ENCODE data around the gene PITPNM2.

Gene PITPNM2

GRCh38 chr12:123149088-123149487, 1.8 kb downstream of the PITPNM2 start:
- no peak for TF ChIP-seq CTCF (IDR thresholded peaks at IDR 0.05; ENCODE audit: low read depth, low read length)
- TF ChIP-seq MYC (IDR thresholded peaks at IDR 0.05; ENCODE audit: low read depth, low read length), result no peak
- TF ChIP-seq, protein P1, sequence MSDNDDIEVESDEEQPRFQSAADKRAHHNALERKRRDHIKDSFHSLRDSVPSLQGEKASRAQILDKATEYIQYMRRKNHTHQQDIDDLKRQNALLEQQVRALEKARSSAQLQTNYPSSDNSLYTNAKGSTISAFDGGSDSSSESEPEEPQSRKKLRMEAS (IDR thresholded peaks at IDR 0.05; ENCODE audit: low read depth, low read length), result no peak
- no peak for TF ChIP-seq POLR2A (IDR thresholded peaks at IDR 0.05; ENCODE audit: extremely low read depth, insufficient read length)
- H3K4me3 ChIP-seq (ENCODE audit: low read depth, low read length), result no peak overlapping the region
- no peak for DNase-seq (ENCODE audit: low read depth)

DNA sequence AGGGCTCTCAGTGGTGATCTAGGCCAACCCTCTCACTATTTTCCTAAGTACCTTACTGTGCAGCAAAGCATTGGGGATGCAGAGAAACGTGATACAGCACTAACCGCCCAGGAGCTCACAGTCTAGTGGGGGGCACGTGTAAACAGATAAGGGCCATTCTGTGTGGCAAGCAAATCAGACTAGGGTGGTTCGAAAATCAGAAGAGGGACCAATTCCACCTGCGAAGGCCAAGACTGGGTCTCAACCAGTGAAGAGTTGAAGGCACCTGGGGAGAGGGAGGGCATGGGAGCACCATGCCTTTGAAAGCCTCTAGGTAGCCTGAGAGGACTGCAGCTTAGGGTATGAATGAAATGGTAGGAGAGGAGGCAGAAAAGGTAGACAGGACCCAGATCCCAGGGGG, 2.2 kb downstream of the PITPNM2 start:
- TF ChIP-seq POLR2A (IDR thresholded peaks at IDR 0.05; ENCODE audit: extremely low read depth, insufficient read length) (no peak), CTCF (IDR thresholded peaks at IDR 0.05; ENCODE audit: low read depth, low read length) (no peak), MYC (IDR thresholded peaks at IDR 0.05; ENCODE audit: low read depth, low read length) (no peak)
- TF ChIP-seq, protein P1 (IDR thresholded peaks at IDR 0.05; ENCODE audit: low read depth, low read length), result no peak
- no peak for DNase-seq (ENCODE audit: low read depth)
- no peak overlapping the region for H3K4me3 ChIP-seq (ENCODE audit: low read depth, low read length)

DNA sequence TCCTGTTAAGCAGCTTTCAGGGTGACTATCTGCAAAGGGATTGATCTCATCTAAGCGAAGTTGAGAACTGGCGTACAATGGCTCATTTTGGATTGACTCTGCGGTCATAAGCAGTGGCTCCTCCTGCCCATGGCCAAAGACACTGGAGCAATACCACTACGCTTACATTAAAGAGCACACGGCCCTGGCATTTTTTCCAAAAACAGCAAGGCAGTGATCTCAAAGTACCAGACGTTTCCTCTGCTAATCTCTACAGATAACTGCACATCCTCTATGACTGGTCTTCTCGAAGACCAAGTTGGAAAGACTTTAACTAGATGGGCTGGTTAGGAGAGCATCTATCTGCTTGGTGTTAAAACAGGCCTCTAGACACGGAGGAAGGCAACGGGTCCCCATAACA, 2.7 kb downstream of the PITPNM2 start:
- TF ChIP-seq CTCF (IDR thresholded peaks at IDR 0.05; ENCODE audit: low read depth, low read length) (no peak), MYC (IDR thresholded peaks at IDR 0.05; ENCODE audit: low read depth, low read length) (no peak), POLR2A (IDR thresholded peaks at IDR 0.05; ENCODE audit: extremely low read depth, insufficient read length) (no peak)
- TF ChIP-seq, protein P1 (IDR thresholded peaks at IDR 0.05; ENCODE audit: low read depth, low read length), result no peak
- no peak for DNase-seq (ENCODE audit: low read depth)
- no peak overlapping the region for H3K4me3 ChIP-seq (ENCODE audit: low read depth, low read length)

DNA sequence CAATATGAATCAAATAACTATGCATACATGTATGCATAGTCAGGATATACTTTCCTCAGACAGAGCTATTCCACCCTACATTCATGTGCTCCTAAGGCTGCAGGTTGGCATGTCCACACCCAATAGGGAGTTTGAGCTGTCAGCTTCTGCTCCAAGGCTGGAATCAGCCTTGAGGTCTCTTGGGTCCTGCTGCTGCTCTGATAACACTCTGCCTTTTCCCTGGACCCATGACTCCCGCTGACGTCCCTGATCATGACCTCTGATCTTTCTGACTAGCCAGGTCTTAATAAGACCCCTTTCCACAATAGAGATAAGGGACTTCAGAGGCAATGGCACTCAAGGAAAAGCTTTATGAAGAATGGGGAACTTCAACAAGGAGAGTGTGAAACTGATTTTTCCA, 5.7 kb downstream of the PITPNM2 start:
- H3K4me3 ChIP-seq (ENCODE audit: low read depth, low read length), result no peak overlapping the region
- no peak for TF ChIP-seq CTCF (IDR thresholded peaks at IDR 0.05; ENCODE audit: low read depth, low read length)
- no peak for TF ChIP-seq POLR2A (IDR thresholded peaks at IDR 0.05; ENCODE audit: extremely low read depth, insufficient read length)
- no peak for TF ChIP-seq MYC (IDR thresholded peaks at IDR 0.05; ENCODE audit: low read depth, low read length)
- TF ChIP-seq, protein P1 (IDR thresholded peaks at IDR 0.05; ENCODE audit: low read depth, low read length), result no peak
- no peak for DNase-seq (ENCODE audit: low read depth)

DNA sequence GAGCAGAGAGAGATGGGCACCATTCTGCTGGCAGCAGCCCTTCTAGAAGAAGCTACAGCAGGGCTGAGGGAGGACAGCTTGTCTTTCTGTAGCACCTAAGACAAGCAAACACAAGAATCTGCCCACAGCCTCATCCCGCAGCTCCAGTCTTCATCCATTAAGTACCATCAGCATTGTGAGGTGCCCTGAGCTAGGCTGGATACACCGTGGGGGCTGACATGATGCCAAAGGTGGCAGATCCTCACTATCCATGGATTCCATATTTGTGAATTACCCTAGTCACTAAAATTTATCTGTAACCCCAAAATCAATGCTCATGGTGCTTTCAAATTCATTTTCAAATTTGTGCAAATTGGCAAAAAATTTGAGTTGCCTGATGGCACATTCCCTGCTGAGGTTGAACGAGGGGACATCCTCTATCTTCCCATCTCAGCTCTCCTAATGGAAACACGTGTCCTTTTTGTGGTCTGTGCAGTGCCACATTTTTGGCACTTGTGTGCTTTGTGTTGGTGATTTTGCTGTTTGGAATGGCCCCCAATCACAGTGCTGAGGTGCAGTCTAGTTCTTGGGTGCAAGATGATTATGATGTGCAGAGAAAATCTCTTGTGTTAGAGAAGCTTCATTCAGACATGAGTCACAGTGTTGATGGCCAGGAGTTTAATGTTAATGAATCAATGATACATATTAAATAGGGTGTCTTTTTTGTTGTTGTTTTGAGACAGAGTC, 7.0 kb downstream of the PITPNM2 start:
- TF ChIP-seq, protein P1 (IDR thresholded peaks at IDR 0.05; ENCODE audit: low read depth, low read length), result no peak
- TF ChIP-seq MYC (IDR thresholded peaks at IDR 0.05; ENCODE audit: low read depth, low read length), result no peak
- no peak for TF ChIP-seq CTCF (IDR thresholded peaks at IDR 0.05; ENCODE audit: low read depth, low read length)
- no peak for TF ChIP-seq POLR2A (IDR thresholded peaks at IDR 0.05; ENCODE audit: extremely low read depth, insufficient read length)
- DNase-seq (ENCODE audit: low read depth), result no peak
- no peak overlapping the region for H3K4me3 ChIP-seq (ENCODE audit: low read depth, low read length)
